Activated CD8-positive, alpha-beta memory T cell treated with anti-CD3 and anti-CD28 coated beads, Interleukin-2, amount 50 U/mL, for 24 hours (primary cell): ENCODE data around the gene E2F4.

Experiments
- DNase-seq: peaks from one replicate; pipeline ENCODE4 v3.0.0-alpha.2; 2020; ENCODE audit errors: extremely low read depth

E2F4 gene

GRCh38 chr16:67190448-67191399 lies 1.2 kb upstream of the E2F4 start:
- no peak for DNase-seq

- DNase-seq: no peak
Measured at GRCh38 chr16:67191411-67191994, 452 bp upstream of the E2F4 start.

- no peak for DNase-seq
Measured at GRCh38 chr16:67192781-67193361, 916 bp downstream of the E2F4 start.

DNA sequence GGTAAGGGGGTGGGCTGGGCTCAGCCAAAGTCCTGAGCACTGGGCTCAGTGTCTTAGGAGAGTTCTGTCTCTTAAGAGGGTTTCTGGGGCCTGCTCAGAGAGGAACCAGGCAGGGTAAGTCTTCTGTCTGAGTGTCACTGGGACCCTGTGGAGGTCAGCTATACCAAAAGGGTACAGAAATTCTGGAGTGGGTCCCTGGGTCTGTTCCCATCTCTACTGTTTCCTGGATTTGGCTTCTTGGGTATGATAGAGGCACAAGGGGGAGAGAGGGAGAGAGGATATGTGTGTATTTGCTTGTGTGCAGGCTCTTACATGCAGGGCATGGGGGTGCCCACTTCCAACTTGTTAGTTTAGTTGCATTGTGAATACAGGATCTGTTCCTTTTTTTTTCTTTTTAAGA lies 1.6 kb downstream of the E2F4 start:
- no peak for DNase-seq

DNA sequence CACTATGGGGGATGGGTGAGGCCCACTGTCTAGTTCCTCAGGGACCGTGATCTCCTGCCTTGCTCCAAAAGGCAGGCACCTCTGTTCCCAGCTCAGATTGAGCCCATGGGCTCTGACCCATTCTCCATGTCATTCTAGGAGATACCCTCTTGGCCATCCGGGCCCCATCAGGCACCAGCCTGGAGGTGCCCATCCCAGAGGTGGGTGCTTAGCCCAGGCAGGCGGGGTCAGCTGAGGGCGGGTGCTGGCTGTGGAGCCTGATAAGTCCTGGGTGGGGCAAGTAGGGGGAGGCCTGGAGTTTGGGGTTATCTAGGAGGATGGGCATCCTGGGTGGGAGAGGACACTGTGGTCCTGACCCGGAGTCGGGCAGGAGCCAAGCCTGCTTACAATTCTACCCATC lies 2.3 kb downstream of the E2F4 start:
- no peak for DNase-seq

- no peak for DNase-seq
Measured at GRCh38 chr16:67195676-67196075, 3.7 kb downstream of the E2F4 start.

DNA sequence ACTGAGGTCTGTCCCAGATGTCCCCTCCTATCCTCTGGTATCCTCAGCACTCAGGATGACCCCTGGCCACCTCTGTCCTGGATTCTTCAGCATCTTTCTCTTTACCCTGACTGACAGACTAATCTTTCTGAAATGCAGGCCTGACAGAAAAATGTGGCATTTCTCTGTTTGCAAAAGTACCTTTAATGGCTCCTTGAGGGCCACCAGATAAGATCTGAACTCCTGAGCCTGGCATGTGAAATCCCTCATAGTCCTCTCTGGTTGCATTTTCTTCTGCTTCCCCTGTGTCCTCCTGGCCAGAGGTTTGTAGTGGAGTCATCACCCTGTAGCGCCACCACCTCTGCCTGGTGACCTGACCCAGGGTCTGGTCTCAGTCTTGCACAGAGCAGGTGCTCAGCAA lies 4.9 kb downstream of the E2F4 start:
- DNase-seq: no peak

DNA sequence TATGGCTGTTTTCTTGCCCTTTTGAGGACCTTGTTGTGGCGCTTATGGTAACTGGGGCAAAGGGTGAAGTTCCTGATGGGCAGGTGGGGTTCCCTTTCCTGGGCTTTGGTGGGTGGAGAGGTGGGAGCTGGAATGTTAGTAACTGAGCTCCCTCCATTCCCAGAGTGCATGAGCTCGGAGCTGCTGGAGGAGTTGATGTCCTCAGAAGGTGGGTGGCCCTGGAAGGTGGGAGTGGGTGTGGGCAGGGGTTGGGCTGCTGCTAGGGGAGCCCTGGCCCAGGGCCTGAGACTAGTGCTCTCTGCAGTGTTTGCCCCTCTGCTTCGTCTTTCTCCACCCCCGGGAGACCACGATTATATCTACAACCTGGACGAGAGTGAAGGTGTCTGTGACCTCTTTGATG lies 5.7 kb downstream of the E2F4 start:
- DNase-seq: no peak

DNA sequence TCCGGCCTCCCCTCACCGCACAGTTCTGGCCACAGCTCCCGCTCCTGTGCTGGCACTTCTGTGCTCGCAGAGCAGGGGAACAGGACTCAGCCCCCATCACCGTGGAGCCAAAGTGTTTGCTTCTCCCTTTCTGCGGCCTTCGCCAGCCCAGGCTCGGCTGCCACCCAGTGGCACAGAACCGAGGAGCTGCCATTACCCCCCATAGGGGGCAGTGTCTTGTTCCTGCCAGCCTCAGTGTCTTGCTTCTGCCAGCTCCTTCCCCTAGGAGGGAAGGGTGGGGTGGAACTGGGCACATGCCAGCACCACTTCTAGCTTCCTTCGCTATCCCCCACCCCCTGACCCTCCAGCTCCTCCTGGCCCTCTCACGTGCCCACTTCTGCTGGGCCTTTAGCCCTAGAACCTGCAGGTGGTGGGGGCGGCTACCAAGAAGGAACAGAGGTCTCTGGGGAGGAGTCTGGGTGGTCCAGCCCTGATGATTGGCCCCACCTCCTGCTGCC lies 6.3 kb downstream of the E2F4 start:
- no peak for DNase-seq

- no peak for DNase-seq
Measured at GRCh38 chr16:67199011-67199807, 7.3 kb downstream of the E2F4 start, which contains the start of gene ELMO3. Gene ELMO3 (plus strand): TSS chr16:67199131. CDS start chr16:67199327, 196 bp downstream.

GRCh38 chr16:67199808-67200198 lies 7.8 kb downstream of the E2F4 start:
- no peak for DNase-seq

DNA sequence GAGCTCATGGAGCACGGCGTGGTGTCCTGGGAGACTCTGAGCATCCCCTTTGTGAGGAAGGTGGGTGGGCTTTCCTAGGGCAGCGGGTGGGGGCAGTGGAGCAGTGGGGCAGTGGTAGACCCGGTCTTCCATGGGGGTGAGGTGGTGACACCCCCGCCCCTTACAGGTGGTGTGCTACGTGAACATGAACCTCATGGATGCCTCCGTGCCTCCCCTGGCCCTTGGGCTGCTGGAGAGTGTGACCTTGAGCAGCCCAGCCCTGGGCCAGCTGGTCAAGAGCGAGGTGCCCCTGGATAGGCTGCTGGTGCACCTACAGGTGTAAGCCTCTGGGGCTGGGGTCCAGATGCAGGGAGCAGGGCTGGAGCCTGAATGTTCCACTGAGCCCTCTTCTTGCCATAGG lies 8.5 kb downstream of the E2F4 start:
- no peak for DNase-seq

GRCh38 chr16:67201411-67202345 lies 9.7 kb downstream of the E2F4 start:
- no peak for DNase-seq

GRCh38 chr16:67202426-67202825 lies 10.5 kb downstream of the E2F4 start:
- no peak for DNase-seq

DNA sequence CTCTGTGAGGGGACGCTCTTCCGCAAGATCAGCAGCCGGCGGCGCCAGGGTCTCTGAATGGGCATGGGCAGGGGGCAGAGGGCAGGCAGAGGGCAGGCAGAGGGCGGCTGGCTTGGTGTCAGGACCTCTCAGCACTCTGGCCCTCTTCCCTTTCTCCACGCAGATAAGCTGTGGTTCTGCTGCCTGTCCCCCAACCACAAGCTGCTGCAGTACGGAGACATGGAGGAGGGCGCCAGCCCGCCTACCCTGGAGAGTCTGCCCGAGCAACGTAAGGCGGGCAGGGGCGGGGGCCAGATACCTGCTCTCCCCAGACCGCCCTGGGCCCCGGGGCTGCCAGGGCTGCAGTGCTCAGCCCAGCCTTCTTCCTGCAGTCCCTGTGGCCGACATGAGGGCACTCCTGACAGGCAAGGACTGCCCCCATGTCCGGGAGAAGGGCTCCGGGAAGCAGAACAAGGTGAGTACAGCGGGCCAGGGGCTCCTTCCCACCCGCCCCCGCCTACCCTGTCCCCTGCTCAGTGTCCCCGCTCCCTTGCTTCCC lies 11.1 kb downstream of the E2F4 start:
- DNase-seq: no peak

DNA sequence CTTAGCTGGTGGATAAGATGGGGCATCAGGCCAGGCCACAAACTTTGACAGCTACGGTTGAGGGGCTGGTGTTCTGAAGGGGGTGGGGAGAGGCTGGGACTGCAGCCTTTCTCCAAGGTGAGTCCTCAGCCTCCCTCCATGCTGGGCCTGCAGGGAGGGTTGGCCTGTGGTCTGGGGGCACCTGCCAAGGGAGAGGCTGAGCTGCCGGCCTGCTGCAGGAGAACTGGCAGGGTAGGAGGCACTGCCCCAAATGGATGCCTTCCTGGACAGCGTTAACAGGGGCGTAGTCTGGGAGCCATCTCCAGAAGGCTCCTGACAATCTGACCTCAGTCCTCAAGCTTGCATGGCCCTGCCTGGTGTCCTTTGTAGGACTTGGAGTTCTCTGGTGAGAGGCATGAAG lies 12.1 kb downstream of the E2F4 start:
- DNase-seq: no peak

DNA sequence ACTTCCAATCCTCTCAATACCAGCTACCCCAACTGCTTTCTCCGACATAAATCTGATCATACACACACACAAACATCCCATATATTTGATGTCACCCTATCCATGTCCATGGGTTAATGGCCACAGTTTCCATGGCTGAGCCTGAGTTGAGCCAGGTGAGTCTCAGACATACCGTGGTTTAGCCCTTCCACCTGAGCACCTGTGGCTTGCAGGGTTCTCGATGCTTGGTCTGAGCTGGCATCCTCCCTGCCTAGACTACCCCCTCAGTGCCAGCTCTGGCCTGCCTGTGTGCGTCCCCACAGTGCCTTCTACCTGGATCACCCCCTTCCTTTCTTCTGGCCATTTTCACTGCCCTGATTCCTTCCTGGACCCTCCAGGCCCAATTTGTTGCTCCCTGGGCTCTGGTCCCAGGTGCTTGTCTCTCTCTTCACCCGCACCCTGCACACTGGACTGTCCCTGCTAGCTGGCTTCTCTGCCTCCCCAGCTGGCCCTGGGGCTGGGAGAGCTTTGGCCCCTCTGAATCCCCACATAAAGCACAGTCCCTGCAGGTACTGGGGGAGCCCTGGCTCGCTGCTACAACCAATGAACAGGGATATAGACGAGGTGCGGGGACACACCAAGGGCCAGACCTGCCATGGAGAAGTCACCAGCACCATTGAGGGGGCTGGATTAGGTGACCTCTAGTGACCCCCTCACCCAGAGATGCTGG lies 14.3 kb downstream of the E2F4 start:
- DNase-seq: no peak

- DNase-seq: no peak
Measured at GRCh38 chr16:67206838-67207248, 14.9 kb downstream of the E2F4 start.

DNA sequence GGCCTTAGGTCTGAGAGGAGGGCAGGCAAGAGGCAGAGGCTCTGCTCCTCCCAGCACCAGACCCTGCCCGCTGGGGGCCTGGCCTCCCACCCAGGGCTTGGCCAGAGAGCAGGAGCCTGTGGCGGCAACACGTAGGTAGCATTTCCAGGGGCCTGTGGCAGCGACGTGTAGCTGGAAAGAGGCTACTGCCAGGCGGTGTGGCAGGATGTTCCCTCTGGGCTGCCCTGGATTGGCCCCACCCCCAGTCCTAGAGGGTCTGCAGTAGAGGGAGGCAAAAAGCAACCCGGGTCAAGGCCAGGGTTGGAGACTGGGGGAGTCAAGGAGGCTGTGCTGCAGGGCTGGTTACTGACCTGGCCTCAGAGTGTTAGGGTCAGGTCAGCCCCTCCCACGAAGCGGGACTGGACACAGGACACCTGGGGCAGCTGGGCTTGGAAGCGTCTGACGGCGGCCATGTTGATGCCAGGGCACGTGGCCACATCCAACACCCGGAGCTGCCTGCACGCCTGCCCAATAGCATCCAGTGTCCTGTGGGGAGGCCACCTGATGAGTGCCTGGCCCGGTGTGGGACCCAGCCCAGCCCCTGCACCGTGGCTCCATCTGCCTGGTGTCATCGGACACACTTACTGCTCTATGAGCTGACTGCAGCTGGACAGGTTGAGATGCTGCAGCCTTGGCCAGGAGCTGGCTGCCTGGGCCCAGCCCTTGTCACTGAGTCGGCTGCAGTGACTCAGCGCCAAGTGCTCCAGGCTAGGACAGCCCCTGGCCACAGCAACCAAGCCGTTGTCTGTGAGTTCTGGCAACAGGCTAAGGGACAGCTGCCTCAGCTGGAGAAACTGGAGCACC lies 15.5 kb downstream of the E2F4 start:
- DNase-seq: no peak
